Transverse colon (tissue), 4 donors: ENCODE results near the gene COQ5. TPM values are rescaled to one million over a fixed set of nuclear protein-coding genes. Genes with fewer than 3 reads are reported as not detected.
"Not testable (repeated sequence)": the region's sequence is repeated elsewhere in the genome, so short reads cannot be mapped to it uniquely, and the experiment has no call there.

Experiments used
- DNase-seq: peaks from one replicate; pipeline ENCODE4 v3.0.0-alpha.2; 2019
- H3K27ac ChIP-seq, 4 donors: fragments of 200-600 bp; sonication (generic); 2 replicates each; pipeline ENCODE4 v1.5.1; 2016 to 2018; ENCODE audit warnings: inconsistent platforms in 4 of 4
- H3K27me3 ChIP-seq: fragments of 200-600 bp; sonication (generic); 2 replicates; pipeline ENCODE4 v1.5.1; 2017; ENCODE audit warnings: inconsistent platforms
- H3K36me3 ChIP-seq, 4 donors: fragments of 200-600 bp; sonication (generic); 2 replicates each; pipeline ENCODE4 v1.5.1; 2017 to 2019; ENCODE audit warnings: inconsistent platforms in 4 of 4
- H3K4me1 ChIP-seq, 4 donors: fragments of 200-600 bp; sonication (generic); 2 replicates each; pipeline ENCODE4 v1.5.1; 2017 to 2020; ENCODE audit warnings: inconsistent platforms in 4 of 4
- H3K4me3 ChIP-seq, 4 donors: fragments of 200-600 bp; sonication (generic); 1 replicate in 1 of 4; 2 replicates in 3 of 4; pipeline versions ENCODE4 v1.5.1 to v1.6.1; 2017 to 2019; ENCODE audit warnings: inconsistent platforms in 4 of 4
- H3K9me3 ChIP-seq, 2 donors: fragments of 200-600 bp; sonication (generic); 2 replicates each; pipeline ENCODE4 v1.5.1; 2017 to 2019; ENCODE audit warnings: inconsistent platforms in 2 of 2
- EP300 ChIP-seq: sonication (generic); formaldehyde crosslinking; IDR thresholded peaks from one replicate; pipeline ENCODE4 v1.6.1; 2017; ENCODE audit warnings: antibody characterized with exemption, low read depth
- POLR2A ChIP-seq: fragments of 450-650 bp; IDR thresholded peaks from one replicate; pipeline ENCODE4 v1.6.1; 2016; ENCODE audit warnings: antibody characterized with exemption, mild to moderate bottlenecking, moderate library complexity
- POLR2AphosphoS5 ChIP-seq, 3 donors: sonication (generic); formaldehyde crosslinking; IDR thresholded peaks; one replicate each; pipeline ENCODE4 v1.6.1; 2016; ENCODE audit warnings: antibody characterized with exemption in 3 of 3
- WGBS, 2 donors: methylation state at CpG; one replicate each; pipeline ENCODE4 v1.1.5; 2018; ENCODE audit warnings: low coverage in 1 of 2; 5-methylcytosine and 5-hydroxymethylcytosine counted together
- in situ Hi-C, 4 donors: fragments of 200-750 bp; cut with MboI; loops; one replicate each; pipeline versions ENCODE4 v1.15.0 to v1.15.1; 2017; ENCODE audit warnings: low sequenced_read_pairs in 3 of 4, low pct_ligation_motif_present in 1 of 4, low pct_unique_long_range_greater_than_20kb in 1 of 4
- intact Hi-C: fragments of 100-400 bp; cut with DNase I; formaldehyde crosslinking; loops from one replicate; pipeline ENCODE4 v1.15.1; 2023; ENCODE audit warnings: low total_unique reads
- total RNA-seq, 4 donors: library from RNA; depleted of rRNA; stranded (reverse); fragments of >200 nt; gene quantifications; one replicate each; pipeline ENCODE4 v1.1.0, GENCODE V29; 2016
- TF ChIP-seq, protein P1 (sequence below), 5 experiments: fragments of 200-600 bp in 3 of 5; fragments of 450-650 bp in 2 of 5; sonication (generic) in 3 of 5; IDR thresholded peaks; 1 replicate in 2 of 5; 2 replicates in 3 of 5; pipeline ENCODE4 v1.5.1; 2016 to 2017; ENCODE audit warnings: antibody characterized with exemption in 5 of 5, inconsistent platforms in 3 of 5, mild to moderate bottlenecking in 2 of 5, moderate library complexity in 1 of 5

Gene COQ5
- total RNA-seq, 4 donors from 2014 or later, result 20.9 to 34.9 (median 31.9) TPM

DNA sequence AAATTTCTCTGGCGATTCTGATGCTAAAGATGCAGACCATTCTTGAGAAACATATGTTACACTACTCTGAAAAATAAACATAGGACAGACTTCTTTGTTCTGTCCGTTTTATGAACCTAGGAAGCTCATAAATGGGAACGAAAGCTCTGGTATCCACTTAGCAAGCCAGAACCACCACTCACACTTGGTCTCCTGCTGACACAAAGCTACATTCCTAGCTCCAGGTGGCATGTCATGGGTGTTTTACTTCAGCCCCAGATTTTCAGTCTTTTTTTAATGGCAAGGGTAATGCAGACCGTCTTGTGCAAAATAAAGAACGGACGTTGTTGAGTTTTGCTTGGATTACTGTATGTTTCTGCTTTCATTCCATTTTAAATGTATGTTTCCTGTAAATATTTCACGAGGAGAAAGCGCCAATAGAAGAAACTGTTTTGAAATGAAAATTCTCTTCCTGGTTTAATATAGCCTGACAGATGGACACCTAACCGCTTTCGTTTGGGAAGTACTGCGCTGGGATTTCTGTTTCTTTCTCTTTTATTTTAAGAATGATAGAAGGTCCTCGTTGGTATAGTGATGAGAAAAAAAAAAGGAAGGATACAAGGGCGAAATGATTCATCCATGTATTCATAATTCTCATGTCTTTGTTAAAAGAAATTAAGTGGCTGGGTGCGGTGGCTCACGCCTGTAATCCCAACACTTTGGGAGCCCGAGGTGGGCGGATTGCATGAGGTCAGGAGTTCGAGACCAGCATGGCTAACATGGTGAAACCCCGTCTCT is 871 bp upstream of the COQ5 start:
- peak overlapping the region; percentile 89 to 94 (median 92) for H3K27ac ChIP-seq
- no peaks in the 10 kb centered on the region for H3K27me3 ChIP-seq
- intact Hi-C loops, result no loop called here
- peak overlapping the region; percentile 55 to 77 (median 69) for H3K4me3 ChIP-seq
- H3K36me3 ChIP-seq, result no peaks in the 10 kb centered on the region
- H3K4me1 ChIP-seq, result peaks cover 0 to 27% (median 12%) of the 10 kb centered on the region in 4 donors
- in situ Hi-C loops, result no loop called here
- peak; percentile 17 for TF ChIP-seq POLR2A
- TF ChIP-seq, protein P1, sequence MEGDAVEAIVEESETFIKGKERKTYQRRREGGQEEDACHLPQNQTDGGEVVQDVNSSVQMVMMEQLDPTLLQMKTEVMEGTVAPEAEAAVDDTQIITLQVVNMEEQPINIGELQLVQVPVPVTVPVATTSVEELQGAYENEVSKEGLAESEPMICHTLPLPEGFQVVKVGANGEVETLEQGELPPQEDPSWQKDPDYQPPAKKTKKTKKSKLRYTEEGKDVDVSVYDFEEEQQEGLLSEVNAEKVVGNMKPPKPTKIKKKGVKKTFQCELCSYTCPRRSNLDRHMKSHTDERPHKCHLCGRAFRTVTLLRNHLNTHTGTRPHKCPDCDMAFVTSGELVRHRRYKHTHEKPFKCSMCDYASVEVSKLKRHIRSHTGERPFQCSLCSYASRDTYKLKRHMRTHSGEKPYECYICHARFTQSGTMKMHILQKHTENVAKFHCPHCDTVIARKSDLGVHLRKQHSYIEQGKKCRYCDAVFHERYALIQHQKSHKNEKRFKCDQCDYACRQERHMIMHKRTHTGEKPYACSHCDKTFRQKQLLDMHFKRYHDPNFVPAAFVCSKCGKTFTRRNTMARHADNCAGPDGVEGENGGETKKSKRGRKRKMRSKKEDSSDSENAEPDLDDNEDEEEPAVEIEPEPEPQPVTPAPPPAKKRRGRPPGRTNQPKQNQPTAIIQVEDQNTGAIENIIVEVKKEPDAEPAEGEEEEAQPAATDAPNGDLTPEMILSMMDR (IDR thresholded peaks at IDR 0.05), result peak in 2 of 5 experiments; percentile 16 to 26
- TF ChIP-seq EP300, result no peak
- TF ChIP-seq POLR2AphosphoS5 (IDR thresholded peaks at IDR 0.05), result peak in 2 of 3 donors; percentile 48 to 64
- WGBS, 2 donors, result 9 to 15% methylated on average over 13 to 19 of the region's 19 CpGs
- peak; percentile 44 for DNase-seq
- no peaks in the 10 kb centered on the region for H3K9me3 ChIP-seq

DNA sequence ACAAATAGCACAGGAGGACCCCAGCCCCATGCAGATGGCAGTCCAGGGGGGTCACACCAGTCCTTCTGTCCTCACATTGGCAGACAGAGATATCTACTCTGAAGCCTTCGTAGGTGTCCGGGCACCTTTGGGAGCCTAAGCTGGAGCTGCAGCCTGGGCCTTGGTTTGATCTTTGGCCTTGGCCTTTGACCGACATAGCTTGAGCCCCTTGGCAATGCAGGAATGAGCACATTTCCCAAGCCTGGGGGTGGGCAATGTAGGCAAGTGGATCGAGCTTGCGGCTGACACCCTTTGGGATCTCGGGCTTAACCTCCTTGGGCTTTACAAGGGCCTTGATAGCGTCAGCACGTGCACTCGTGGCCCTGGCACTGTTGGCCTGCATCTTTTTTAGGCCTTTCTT is 6.4 kb downstream of the COQ5 start:
- in situ Hi-C loops (no loop called here), intact Hi-C loops (no loop called here)
- WGBS, 2 donors, result 96 to 100% methylated on average over 3 to 9 of the region's 9 CpGs
- H3K27ac ChIP-seq, result no peak overlapping the region
- H3K4me3 ChIP-seq, result no peak overlapping the region
- TF ChIP-seq EP300, result no peak
- no peak for TF ChIP-seq POLR2AphosphoS5 (IDR thresholded peaks at IDR 0.05)
- no peak for DNase-seq
- no peaks in the 10 kb centered on the region for H3K27me3 ChIP-seq
- H3K36me3 ChIP-seq, result no peaks in the 10 kb centered on the region
- peaks cover 0 to 2% (median 0%) of the 10 kb centered on the region in 4 donors for H3K4me1 ChIP-seq
- no peaks in the 10 kb centered on the region for H3K9me3 ChIP-seq

DNA sequence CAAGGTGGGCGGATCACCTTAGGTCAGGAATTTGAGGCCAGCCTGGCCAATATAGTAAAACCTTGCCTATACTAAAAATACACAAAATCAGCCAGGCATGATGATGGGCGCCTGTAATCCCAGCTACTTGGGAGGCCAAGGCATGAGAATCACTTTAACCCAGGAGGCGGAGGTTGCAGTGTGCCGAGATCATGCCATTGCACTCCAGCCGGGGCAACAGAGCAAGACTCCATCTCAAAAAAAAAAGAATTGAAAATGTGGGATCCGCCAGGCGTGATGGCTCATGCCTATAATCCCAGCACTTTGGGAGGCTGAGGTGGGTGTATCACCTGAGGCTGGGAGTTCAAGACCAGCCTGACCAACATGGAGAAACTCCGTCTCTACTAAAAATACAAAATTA is 9.6 kb downstream of the COQ5 start:
- H3K4me1 ChIP-seq, in situ Hi-C loops, H3K9me3 ChIP-seq, H3K27me3 ChIP-seq, H3K4me3 ChIP-seq, intact Hi-C loops, DNase-seq, H3K27ac ChIP-seq: not testable (repeated sequence)
- peaks cover 0 to 16% (median 3%) of the 10 kb centered on the region in 4 donors for H3K36me3 ChIP-seq
- 95 to 97% methylated on average over 5 to 8 of the region's 8 CpGs for WGBS, 2 donors

DNA sequence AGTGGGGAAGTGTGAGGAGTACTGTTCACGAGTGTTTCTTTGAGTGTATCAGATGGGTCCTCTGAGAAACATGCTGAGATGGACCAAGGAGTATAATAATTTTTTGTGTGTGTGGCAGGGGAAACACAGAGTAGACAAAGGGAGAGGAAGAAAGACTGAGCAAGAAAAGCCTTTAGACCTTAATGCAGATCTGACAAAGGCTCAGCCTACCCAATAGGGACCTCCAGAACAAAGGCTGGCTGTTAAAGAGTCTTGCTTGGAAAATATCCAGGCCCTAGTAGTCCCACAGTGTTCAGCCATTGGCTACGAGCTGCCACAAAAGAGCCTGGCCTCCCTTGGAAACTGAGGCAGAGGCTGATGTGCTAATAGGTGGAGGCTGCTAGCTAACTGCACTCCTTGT is 13.5 kb downstream of the COQ5 start:
- TF ChIP-seq POLR2AphosphoS5 (IDR thresholded peaks at IDR 0.05), result no peak
- no peak for TF ChIP-seq EP300
- no peak for TF ChIP-seq POLR2A
- TF ChIP-seq, protein P1 (IDR thresholded peaks at IDR 0.05), result no peak
- intact Hi-C loops, result no loop called here
- 93 to 100% methylated on average over 1 to 2 of the region's 2 CpGs for WGBS, 2 donors
- Histone ChIP-seq H3K27ac (no peak overlapping the region), H3K36me3 (peaks cover 0 to 22% (median 9%) of the 10 kb centered on the region in 4 donors), H3K4me3 (no peak overlapping the region), H3K9me3 (no peaks in the 10 kb centered on the region), H3K4me1 (no peaks in the 10 kb centered on the region), H3K27me3 (no peaks in the 10 kb centered on the region)
- in situ Hi-C loops, result no loop called here
- no peak for DNase-seq

DNA sequence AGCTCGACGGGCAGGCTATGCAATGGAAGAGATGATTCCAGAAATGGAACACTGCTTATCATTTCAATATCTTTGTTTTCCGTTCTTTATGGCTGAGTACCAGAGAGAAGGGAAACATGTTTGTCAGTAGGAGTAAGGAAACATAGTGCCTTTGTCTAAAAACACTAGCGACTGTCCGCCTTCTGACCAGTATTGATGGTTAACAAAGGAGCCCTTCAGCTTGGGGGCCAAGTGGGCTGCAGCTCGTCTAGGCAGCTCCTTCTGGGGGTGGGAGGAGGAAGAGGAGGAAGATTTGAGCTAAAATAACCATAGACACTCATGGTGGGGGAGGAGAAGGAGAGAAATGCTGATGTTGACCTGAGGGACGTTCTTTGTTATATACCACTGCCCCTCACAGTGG is 15.0 kb downstream of the COQ5 start:
- in situ Hi-C loops (no loop called here), intact Hi-C loops (no loop called here)
- H3K4me1 ChIP-seq, result no peaks in the 10 kb centered on the region
- H3K9me3 ChIP-seq, result no peaks in the 10 kb centered on the region
- H3K27ac ChIP-seq, result no peak overlapping the region
- peaks cover 0 to 36% (median 10%) of the 10 kb centered on the region in 4 donors for H3K36me3 ChIP-seq
- H3K27me3 ChIP-seq, result no peaks in the 10 kb centered on the region
- DNase-seq, result no peak
- no peak for TF ChIP-seq EP300
- no peak for TF ChIP-seq POLR2AphosphoS5 (IDR thresholded peaks at IDR 0.05)
- no peak for TF ChIP-seq POLR2A
- TF ChIP-seq, protein P1 (IDR thresholded peaks at IDR 0.05), result no peak
- 84 to 88% methylated on average over 6 to 7 of the region's 7 CpGs for WGBS, 2 donors
- H3K4me3 ChIP-seq, result no peak overlapping the region
